AG04450 (cell line): ENCODE data around the gene TMEM147. TPM values are rescaled to one million over a fixed set of nuclear protein-coding genes. Genes with fewer than 3 reads are reported as not detected.

Source experiments
- CTCF ChIA-PET: fragments of 300-600, 350-600 bp; formaldehyde crosslinking; extraction: SDS; loops from one replicate; lab custom pipeline; 2022; ENCODE audit warnings: antibody characterized with exemption, inconsistent platforms; lab: Charles Lee
- POLR2A ChIA-PET: fragments of 350-600 bp; formaldehyde crosslinking; extraction: SDS; loops from one replicate; lab custom pipeline; 2021; ENCODE audit warnings: antibody characterized with exemption, inconsistent platforms; lab: Yijun Ruan, JAX
- DNase-seq: peaks from one replicate; pipeline ENCODE4 v3.0.0-alpha.2; 2011; ENCODE audit warnings: low read depth, low spot score
- H3K27ac ChIP-seq: one replicate; pipeline ENCODE4 v1.5.1; 2012; ENCODE audit warnings: low read depth, low read length, control low read depth
- H3K27me3 ChIP-seq: one replicate; pipeline ENCODE4 v1.6.0; 2012; ENCODE audit warnings: low read length; ENCODE audit not compliant: control insufficient read depth, insufficient read depth
- H3K4me3 ChIP-seq: 2 replicates; pipeline ENCODE4 v1.5.1; 2011; ENCODE audit warnings: mild to moderate bottlenecking, low read depth, low read length, control low read depth
- H3K9me3 ChIP-seq: 2 replicates; pipeline ENCODE4 v1.5.1; 2012; ENCODE audit warnings: low read length; ENCODE audit not compliant: control insufficient read depth, insufficient read depth
- polyA plus RNA-seq: library from polyadenylated mRNA; depleted of rRNA; stranded (reverse); fragments of >200 nt; gene quantifications from 2 replicates; pipeline ENCODE4 v1.2.3, GENCODE V29; 2011; rRNA removed
- TF ChIP-seq, protein P1 (sequence below): IDR thresholded peaks from 2 replicates; pipeline ENCODE4 v1.5.1; 2011; ENCODE audit warnings: low read depth, low read length, control low read depth, inconsistent platforms

TMEM147 gene
- polyA plus RNA-seq, 1 experiment: 88.7 TPM

DNA sequence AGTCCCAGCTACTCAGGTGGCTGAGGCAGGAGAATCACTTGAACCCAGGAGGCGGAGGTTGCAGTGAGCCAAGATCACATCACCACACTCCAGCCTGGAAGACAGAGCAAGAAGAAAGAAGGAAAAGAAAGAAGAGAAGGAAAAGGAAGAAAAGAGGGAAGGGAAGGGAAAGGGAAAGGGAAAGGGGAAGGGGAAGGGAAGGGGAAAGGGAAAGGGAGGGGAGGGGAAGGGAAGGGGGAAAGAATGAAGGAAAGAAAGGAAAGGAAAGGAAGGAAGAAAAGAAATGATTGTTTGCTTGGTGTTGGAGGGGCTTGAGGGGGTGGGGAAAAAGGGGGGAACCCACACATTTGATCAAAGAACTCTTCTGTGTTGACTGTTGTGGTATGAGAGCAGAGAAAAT is 50.5 kb downstream of the TMEM147 start:
- Histone ChIP-seq H3K4me3 (no peak overlapping the region), H3K9me3 (no peaks in the 10 kb centered on the region), H3K27ac (no peak overlapping the region), H3K27me3 (peaks cover 9% of the 10 kb centered on the region)
- no peak for DNase-seq
- ChIA-PET POLR2A (no interaction called here), CTCF (no interaction called here)
- TF ChIP-seq, protein P1, sequence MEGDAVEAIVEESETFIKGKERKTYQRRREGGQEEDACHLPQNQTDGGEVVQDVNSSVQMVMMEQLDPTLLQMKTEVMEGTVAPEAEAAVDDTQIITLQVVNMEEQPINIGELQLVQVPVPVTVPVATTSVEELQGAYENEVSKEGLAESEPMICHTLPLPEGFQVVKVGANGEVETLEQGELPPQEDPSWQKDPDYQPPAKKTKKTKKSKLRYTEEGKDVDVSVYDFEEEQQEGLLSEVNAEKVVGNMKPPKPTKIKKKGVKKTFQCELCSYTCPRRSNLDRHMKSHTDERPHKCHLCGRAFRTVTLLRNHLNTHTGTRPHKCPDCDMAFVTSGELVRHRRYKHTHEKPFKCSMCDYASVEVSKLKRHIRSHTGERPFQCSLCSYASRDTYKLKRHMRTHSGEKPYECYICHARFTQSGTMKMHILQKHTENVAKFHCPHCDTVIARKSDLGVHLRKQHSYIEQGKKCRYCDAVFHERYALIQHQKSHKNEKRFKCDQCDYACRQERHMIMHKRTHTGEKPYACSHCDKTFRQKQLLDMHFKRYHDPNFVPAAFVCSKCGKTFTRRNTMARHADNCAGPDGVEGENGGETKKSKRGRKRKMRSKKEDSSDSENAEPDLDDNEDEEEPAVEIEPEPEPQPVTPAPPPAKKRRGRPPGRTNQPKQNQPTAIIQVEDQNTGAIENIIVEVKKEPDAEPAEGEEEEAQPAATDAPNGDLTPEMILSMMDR: no peak

DNA sequence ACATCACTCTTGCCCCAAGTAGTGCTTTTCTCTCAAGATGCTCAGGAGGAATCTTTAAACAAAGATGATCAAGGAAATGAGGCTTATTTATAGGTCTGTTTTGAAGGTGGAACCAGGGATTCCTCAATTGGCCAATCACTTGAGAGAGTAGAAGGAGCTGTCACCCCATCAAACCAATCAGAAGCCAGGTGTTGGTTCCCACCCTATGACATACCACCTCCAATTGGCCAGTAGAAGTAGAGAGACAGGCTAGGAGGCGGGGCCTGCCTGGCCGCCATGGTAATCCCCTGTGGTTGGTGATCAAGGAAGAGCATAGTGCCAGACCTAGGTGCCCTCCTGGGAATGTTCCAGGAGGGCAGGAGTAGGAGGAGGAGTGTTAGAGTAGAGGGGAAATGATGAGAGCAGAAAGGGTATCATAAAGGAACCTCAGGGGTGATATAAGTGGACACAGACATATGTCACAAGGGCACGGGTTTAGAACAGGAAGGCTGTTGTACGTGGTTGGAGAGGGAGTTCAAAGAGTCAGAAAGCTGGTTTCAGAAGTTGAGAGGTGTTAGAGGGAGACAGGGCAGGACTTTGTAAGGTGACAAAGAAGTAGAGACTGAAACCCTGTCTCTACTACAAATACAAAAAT is 51.1 kb downstream of the TMEM147 start:
- Histone ChIP-seq H3K9me3 (no peaks in the 10 kb centered on the region), H3K27ac (no peak overlapping the region), H3K4me3 (no peak overlapping the region), H3K27me3 (peaks cover 11% of the 10 kb centered on the region)
- CTCF ChIA-PET: no interaction called here
- POLR2A ChIA-PET: interaction anchor here (0.5 to 0.7 kb wide), 2 partner anchors 15 to 86 kb away, joined by 3 read pairs; no protein-coding TSS in a partner anchor
- TF ChIP-seq, protein P1: no peak
- no peak for DNase-seq

Other genes starting within 250 kb of the TMEM147 start
- not detected in 2 replicates for gene CD22, start 216.4 kb upstream of the TMEM147 start, polyA plus RNA-seq
- not detected in 2 replicates for gene FFAR1, start 197.7 kb upstream of the TMEM147 start, polyA plus RNA-seq
- gene FFAR3, start 187.2 kb upstream of the TMEM147 start, polyA plus RNA-seq: not detected in 2 replicates
- not detected in 2 replicates for gene GPR42, start 174.6 kb upstream of the TMEM147 start, polyA plus RNA-seq
- not detected in 2 replicates for gene FFAR2, start 97.4 kb upstream of the TMEM147 start, polyA plus RNA-seq
- not detected in 2 replicates for gene KRTDAP, start 55.2 kb upstream of the TMEM147 start, polyA plus RNA-seq
- gene DMKN, start 32.0 kb upstream of the TMEM147 start, polyA plus RNA-seq: 1.3 and 1.6 TPM in 2 replicates
- gene SBSN, start 17.3 kb upstream of the TMEM147 start, polyA plus RNA-seq: 1.8 and 2.1 TPM in 2 replicates
- not detected in 2 replicates for gene GAPDHS, start 12.2 kb upstream of the TMEM147 start, polyA plus RNA-seq
- gene ATP4A, start 18.0 kb downstream of the TMEM147 start, polyA plus RNA-seq: not detected in 2 replicates
- gene PMIS2, start 40.5 kb downstream of the TMEM147 start, polyA plus RNA-seq: not detected in 2 replicates
- gene HAUS5, start 67.1 kb downstream of the TMEM147 start, polyA plus RNA-seq: 1.9 and 2.3 TPM in 2 replicates
- gene RBM42, start 83.4 kb downstream of the TMEM147 start, polyA plus RNA-seq: 33.4 and 35.6 TPM in 2 replicates
- 0.33 and 0.36 TPM in 2 replicates for gene ETV2, start 96.1 kb downstream of the TMEM147 start, polyA plus RNA-seq
- 398 and 527 TPM in 2 replicates for gene COX6B1, start 102.7 kb downstream of the TMEM147 start, polyA plus RNA-seq
- 0.07 TPM in 1 of 2 replicates, not detected in the other for gene UPK1A, start 120.9 kb downstream of the TMEM147 start, polyA plus RNA-seq
- gene ZBTB32, start 158.9 kb downstream of the TMEM147 start, polyA plus RNA-seq: not detected in 2 replicates
- 6.1 and 8.7 TPM in 2 replicates for gene KMT2B, start 172.4 kb downstream of the TMEM147 start, polyA plus RNA-seq
- gene IGFLR1, start 196.8 kb downstream of the TMEM147 start, polyA plus RNA-seq: 1.3 and 2.0 TPM in 2 replicates
- 10.2 and 11.8 TPM in 2 replicates for gene U2AF1L4, start 199.8 kb downstream of the TMEM147 start, polyA plus RNA-seq
- 41.0 and 52.7 TPM in 2 replicates for gene PSENEN, start 200.0 kb downstream of the TMEM147 start, polyA plus RNA-seq
- gene LIN37, start 202.9 kb downstream of the TMEM147 start, polyA plus RNA-seq: 5.5 and 7.6 TPM in 2 replicates
- 31.7 and 46.5 TPM in 2 replicates for gene HSPB6, start 211.4 kb downstream of the TMEM147 start, polyA plus RNA-seq
- gene PROSER3, start 212.6 kb downstream of the TMEM147 start, polyA plus RNA-seq: 5.2 and 7.1 TPM in 2 replicates
- 0.82 and 1.2 TPM in 2 replicates for gene ARHGAP33, start 229.9 kb downstream of the TMEM147 start, polyA plus RNA-seq